HL-60 (cell line): ENCODE results near the gene MARVELD3.

ENCODE experiments used
- DNase-seq, 2 experiments: peaks; one replicate each; pipeline ENCODE4 v3.0.0-alpha.2; 2010 to 2020; ENCODE audit warnings: low read depth in 1 of 2, low spot score in 1 of 2
- H3K27ac ChIP-seq: fragments of 250-450 bp; sonication (Bioruptor Pico); replicated peaks from 2 replicates; pipeline ENCODE4 v1.5.1; 2020; ENCODE audit warnings: mild to moderate bottlenecking, moderate library complexity
- H3K27me3 ChIP-seq: fragments of 250-450 bp; sonication (Bioruptor Pico); 2 replicates; pipeline ENCODE4 v1.5.1; 2021; ENCODE audit warnings: mild to moderate bottlenecking, moderate library complexity; ENCODE audit not compliant: insufficient read depth, poor library complexity, severe bottlenecking
- H3K4me3 ChIP-seq: replicated peaks from 2 replicates; pipeline ENCODE4 v1.5.1; 2011; ENCODE audit warnings: mild to moderate bottlenecking, control low read depth, low read length; ENCODE audit not compliant: insufficient read depth
- GABPA ChIP-seq: IDR thresholded peaks from 2 replicates; pipeline ENCODE4 v1.6.1; 2012; ENCODE audit warnings: low read depth
- POLR2AphosphoS5 ChIP-seq: IDR thresholded peaks from 2 replicates; pipeline ENCODE4 v1.6.1; 2012; ENCODE audit warnings: low read depth
- SPI1 ChIP-seq: IDR thresholded peaks from 2 replicates; pipeline ENCODE4 v1.6.1; 2012; ENCODE audit warnings: low read depth, mild to moderate bottlenecking, borderline replicate concordance
- TF ChIP-seq, protein P1 (sequence below): IDR thresholded peaks from 2 replicates; pipeline ENCODE4 v1.6.1; 2012; ENCODE audit warnings: low read depth; ENCODE audit not compliant: insufficient replicate concordance
- TF ChIP-seq, protein P2 (sequence below): IDR thresholded peaks from one replicate; pipeline ENCODE4 v1.5.1; 2011; ENCODE audit warnings: low read length, control low read depth, inconsistent platforms; ENCODE audit not compliant: insufficient read depth

The MARVELD3 gene

DNA sequence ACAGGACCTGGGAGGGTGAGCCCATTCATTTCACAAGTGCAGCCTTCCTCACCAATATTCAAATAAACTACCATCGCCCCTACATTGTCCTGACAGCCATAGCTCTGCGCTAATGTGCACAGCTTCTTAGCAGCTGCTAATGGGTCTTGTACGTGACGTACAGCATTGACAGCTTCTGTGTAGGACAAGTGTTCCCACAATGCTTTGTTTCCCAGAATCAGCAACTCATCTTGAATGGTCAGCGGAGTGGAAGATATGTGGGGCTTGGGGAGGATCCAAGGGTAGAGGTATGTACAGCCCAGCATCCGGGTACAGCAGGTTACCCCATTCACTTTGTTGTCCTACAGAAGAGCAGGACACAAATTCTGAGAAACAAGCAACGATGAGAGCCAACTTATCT is 23.7 kb downstream of the MARVELD3 start:
- no peak overlapping the region for H3K4me3 ChIP-seq
- H3K27me3 ChIP-seq, result no peaks in the 10 kb centered on the region
- TF ChIP-seq POLR2AphosphoS5 (no peak), SPI1 (no peak), GABPA (no peak)
- TF ChIP-seq, protein P1, sequence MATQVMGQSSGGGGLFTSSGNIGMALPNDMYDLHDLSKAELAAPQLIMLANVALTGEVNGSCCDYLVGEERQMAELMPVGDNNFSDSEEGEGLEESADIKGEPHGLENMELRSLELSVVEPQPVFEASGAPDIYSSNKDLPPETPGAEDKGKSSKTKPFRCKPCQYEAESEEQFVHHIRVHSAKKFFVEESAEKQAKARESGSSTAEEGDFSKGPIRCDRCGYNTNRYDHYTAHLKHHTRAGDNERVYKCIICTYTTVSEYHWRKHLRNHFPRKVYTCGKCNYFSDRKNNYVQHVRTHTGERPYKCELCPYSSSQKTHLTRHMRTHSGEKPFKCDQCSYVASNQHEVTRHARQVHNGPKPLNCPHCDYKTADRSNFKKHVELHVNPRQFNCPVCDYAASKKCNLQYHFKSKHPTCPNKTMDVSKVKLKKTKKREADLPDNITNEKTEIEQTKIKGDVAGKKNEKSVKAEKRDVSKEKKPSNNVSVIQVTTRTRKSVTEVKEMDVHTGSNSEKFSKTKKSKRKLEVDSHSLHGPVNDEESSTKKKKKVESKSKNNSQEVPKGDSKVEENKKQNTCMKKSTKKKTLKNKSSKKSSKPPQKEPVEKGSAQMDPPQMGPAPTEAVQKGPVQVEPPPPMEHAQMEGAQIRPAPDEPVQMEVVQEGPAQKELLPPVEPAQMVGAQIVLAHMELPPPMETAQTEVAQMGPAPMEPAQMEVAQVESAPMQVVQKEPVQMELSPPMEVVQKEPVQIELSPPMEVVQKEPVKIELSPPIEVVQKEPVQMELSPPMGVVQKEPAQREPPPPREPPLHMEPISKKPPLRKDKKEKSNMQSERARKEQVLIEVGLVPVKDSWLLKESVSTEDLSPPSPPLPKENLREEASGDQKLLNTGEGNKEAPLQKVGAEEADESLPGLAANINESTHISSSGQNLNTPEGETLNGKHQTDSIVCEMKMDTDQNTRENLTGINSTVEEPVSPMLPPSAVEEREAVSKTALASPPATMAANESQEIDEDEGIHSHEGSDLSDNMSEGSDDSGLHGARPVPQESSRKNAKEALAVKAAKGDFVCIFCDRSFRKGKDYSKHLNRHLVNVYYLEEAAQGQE, result no peak
- TF ChIP-seq, protein P2, sequence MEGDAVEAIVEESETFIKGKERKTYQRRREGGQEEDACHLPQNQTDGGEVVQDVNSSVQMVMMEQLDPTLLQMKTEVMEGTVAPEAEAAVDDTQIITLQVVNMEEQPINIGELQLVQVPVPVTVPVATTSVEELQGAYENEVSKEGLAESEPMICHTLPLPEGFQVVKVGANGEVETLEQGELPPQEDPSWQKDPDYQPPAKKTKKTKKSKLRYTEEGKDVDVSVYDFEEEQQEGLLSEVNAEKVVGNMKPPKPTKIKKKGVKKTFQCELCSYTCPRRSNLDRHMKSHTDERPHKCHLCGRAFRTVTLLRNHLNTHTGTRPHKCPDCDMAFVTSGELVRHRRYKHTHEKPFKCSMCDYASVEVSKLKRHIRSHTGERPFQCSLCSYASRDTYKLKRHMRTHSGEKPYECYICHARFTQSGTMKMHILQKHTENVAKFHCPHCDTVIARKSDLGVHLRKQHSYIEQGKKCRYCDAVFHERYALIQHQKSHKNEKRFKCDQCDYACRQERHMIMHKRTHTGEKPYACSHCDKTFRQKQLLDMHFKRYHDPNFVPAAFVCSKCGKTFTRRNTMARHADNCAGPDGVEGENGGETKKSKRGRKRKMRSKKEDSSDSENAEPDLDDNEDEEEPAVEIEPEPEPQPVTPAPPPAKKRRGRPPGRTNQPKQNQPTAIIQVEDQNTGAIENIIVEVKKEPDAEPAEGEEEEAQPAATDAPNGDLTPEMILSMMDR, result no peak
- no peak overlapping the region for H3K27ac ChIP-seq
- no peak for DNase-seq

DNA sequence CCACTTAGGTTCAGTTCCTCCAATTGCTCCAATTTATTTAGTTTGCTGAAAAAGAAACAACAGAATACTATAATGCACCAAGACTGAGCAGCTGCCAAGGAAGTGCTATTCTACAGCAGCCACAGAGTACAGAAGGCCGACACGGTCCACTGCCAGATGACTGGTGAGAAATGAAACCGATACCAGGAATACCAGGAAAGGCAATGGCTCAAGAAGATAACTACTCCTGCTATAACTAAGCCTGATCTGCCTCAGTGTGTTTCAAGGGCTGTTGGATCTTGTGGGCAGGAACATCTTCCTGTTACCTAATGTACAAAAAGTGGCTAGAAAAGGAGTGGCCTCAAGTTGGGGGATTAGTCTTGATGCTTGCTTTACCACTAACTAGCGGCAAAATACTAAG is 32.8 kb downstream of the MARVELD3 start:
- Histone ChIP-seq H3K27me3 (no peaks in the 10 kb centered on the region), H3K4me3 (no peak overlapping the region), H3K27ac (no peak overlapping the region)
- no peak for DNase-seq
- TF ChIP-seq, protein P2, result no peak
- no peak for TF ChIP-seq SPI1
- no peak for TF ChIP-seq POLR2AphosphoS5
- TF ChIP-seq GABPA, result no peak
- TF ChIP-seq, protein P1, result no peak

DNA sequence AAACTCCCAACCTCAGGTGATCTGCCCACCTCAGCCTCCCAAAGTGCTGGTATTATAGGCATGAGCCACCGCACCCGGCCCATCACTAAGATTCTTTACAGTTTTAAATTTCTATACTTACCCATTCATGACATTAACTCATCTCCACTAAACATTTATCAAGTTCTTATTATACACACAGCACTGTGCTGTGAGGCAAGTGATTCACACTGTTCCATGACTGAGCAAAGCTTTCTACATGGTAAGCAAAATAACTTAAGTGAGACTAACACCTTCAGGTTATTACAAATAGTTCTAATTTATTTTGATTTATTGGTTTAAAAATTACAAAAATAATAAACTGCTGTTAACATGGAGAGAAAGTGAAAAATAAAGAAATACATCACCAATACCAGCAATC is 33.5 kb downstream of the MARVELD3 start:
- Histone ChIP-seq H3K27ac (no peak overlapping the region), H3K4me3 (no peak overlapping the region), H3K27me3 (no peaks in the 10 kb centered on the region)
- no peak for DNase-seq
- TF ChIP-seq, protein P1, result no peak
- TF ChIP-seq GABPA (no peak), POLR2AphosphoS5 (no peak), SPI1 (no peak)
- TF ChIP-seq, protein P2, result no peak
